Measurements from ENCODE around the gene LPIN3.

GRCh38 chr20:41392871-41393704 lies 52.5 kb downstream of the LPIN3 start:
- TF ChIP-seq, protein P1, sequence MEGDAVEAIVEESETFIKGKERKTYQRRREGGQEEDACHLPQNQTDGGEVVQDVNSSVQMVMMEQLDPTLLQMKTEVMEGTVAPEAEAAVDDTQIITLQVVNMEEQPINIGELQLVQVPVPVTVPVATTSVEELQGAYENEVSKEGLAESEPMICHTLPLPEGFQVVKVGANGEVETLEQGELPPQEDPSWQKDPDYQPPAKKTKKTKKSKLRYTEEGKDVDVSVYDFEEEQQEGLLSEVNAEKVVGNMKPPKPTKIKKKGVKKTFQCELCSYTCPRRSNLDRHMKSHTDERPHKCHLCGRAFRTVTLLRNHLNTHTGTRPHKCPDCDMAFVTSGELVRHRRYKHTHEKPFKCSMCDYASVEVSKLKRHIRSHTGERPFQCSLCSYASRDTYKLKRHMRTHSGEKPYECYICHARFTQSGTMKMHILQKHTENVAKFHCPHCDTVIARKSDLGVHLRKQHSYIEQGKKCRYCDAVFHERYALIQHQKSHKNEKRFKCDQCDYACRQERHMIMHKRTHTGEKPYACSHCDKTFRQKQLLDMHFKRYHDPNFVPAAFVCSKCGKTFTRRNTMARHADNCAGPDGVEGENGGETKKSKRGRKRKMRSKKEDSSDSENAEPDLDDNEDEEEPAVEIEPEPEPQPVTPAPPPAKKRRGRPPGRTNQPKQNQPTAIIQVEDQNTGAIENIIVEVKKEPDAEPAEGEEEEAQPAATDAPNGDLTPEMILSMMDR (IDR thresholded peaks at IDR 0.05): no peak
- no peak for TF ChIP-seq EZH2 (IDR thresholded peaks at IDR 0.05)
